CD4-positive, alpha-beta T cell treated with Interleukin-2 at 100 ng/mL for 4 hours (primary cell): ENCODE data around the gene RNF220.

Experiments used
- DNase-seq: peaks from one replicate; pipeline ENCODE4 v3.0.0-alpha.2; 2020; ENCODE audit warnings: low spot score

RNF220 gene

DNA sequence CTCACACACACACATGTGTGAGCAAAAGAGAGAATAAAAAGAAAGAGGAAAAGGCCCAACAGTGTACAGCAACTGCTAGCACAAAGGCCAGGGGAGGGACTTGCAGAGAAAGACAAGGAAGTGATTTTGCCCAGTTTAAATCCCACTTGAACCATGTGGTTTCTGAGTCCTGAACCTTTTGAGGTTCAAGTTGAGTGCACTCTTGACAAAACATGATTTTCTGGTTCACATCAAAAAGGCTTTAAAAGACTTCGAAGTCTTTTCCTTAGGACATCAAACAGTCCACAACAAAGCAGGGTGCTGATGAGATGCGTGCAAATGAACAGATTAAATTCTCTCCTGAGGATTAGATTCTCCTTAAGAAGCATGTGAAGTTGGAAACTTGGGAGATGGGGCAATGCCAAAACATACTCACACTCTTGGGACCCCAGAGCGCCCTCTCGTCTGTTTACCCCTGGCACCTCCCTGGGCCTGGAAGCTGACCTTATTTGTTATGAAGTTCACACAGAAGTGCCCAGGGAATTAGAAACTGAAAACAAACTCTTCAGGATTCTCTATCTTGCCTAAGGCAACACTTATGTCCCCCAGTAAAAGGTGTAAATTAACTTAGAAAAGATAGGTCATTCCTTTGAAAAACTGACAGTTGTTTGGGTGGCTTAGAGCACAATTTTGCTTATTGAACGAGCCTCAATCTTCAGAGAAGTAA, 31.5 kb downstream of the RNF220 start:
- DNase-seq = no peak

DNA sequence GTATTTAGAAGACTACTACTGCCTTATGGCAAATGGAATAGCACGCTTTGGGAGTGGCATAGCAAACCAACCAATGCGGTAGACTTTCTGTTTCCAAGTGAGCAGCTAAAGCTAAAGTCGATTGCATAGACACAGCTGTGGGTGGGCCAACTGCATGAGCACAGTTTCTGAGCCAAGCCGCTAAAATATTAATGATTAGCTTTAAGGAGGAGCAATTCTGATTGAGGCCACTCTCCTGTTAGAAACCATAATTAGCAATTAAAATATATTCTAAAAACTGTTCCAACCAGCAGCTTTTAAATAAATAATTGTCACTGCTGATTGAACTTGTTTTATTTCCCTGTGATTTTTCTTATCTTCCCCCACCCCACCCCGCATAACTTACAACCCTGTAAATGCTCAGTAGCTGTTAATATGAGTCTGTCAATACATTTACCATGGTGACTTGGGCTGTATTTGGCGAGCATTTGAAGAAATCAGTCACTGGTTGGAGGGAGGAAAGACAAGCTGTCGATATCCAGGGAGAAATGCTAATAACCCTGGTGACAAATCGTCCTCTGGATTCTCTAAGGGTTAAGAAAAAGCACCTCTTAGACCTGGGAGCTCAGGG, 32.2 kb downstream of the RNF220 start:
- no peak for DNase-seq

DNA sequence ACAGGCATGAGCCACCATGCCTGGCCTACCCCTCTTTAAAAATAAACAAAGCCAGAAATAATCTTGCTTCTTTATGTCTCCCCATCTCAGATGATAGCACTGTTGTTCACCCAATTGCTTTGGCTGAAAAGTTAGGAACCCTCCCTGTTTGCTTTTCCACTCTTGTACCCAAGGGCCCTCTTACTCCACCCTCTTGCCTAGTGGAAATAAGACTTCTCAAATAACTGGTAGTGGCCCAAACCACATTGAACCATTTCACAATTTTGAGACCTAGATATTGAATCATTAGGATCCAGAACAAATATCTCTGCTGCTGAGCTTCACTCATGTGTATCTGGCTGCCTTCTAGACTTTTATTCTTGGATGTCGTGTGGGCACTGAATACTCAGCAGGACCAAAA, 37.7 kb downstream of the RNF220 start:
- no peak for DNase-seq

- DNase-seq = no peak
These were observed 42.2 kb downstream of the RNF220 start for GRCh38 chr1:44447051-44447810.

DNA sequence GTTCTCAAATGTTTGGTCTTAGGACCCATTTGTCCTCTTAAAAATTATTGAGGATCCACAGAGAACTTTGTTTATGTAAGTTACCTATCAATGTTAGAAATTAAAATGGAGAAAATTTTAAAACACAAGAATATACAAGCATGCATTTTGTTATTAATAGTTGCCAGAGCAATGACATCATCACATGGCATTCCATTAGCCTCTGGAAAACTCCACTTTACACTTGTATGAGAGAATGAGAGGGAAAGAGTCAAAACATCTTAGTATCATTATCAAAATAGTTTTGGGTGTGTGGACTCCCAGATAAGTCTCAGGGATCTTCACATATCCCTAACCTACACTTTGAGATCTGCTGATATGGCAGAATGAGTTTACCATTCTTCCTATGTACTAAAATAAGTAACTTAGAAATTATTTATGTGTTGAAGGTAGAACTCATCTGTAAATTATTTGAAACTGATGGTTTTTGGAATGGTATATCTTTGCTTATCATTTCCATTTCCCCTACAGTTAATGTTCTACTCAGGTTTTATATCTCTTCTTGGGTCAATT, 48.8 kb downstream of the RNF220 start:
- DNase-seq = no peak

DNA sequence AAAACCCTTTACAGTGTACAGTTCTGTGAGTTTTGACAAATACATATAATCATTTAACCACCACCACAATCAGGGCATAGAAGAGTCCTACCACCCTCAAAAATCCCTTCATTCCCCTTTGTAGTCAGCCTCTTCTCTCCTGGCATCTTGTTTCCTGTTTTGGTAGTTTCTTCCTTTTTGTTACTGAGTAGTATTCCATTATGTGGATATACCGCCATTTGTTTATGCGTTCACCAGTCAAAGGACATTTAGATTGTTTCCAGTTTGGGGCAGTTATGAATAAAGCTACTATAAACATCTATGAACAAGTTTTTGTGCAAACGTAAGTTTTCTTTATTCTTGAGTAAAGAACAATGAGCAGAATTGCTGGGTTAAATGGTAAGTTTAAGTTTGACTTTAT, 49.6 kb downstream of the RNF220 start:
- no peak for DNase-seq

DNA sequence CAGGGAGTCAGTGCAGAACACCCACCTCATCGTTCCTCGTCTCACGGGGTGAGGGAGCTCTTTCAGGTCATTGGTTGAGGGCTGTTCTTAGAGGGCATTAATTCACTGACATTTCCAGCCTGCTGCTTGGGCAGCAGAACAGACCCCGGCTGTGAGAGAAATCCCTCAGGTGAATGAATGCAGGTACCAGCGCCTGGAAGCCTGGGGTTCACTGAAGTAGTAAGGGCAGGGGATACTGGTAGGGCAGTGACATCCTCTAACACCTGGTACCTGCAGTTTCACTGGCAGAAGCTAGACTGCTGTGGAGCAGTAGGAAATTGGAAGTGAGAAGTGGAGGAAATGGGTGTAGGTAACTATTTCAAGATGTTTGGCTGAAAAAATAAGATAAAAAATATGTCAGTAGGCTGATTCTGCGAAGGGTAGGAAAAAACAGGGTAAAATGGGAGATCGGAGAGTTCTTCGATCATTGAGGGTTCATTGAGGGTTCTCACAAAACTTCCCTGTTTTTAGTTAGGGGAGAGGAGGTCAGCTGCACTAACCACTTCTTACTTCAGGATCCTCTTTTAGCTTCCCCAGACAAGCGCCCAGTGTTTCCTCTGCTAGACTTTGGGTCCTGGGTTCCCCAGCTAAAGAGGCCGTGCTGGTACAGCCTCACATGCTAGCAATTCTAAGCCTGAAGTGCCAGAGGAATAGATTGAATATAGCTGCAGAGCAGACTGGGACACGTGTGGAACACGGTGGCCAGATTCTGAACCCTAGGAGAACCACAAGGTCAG, 55.2 kb downstream of the RNF220 start:
- no peak for DNase-seq

- DNase-seq = no peak
These were observed 59.3 kb downstream of the RNF220 start for GRCh38 chr1:44464361-44464760.

DNA sequence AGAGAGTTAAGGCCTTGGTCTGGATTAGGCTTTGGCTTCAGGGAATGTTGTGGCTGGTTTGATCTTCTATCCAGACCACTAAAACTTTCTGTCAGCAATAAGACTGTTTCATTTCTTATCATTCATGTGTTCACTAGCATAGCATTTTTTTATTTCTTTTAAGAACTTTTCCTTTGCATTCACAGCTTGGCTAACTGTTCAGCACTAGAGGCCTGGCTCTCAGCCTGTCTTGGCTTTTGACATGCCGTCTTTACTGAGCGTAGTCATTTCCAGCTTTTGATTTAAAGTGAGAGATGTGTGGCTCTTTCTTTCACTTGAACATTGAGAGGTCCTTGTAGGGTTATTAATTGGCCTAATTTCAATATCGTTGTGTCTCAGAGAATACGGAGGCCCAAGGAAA, 62.5 kb downstream of the RNF220 start:
- no peak for DNase-seq

DNA sequence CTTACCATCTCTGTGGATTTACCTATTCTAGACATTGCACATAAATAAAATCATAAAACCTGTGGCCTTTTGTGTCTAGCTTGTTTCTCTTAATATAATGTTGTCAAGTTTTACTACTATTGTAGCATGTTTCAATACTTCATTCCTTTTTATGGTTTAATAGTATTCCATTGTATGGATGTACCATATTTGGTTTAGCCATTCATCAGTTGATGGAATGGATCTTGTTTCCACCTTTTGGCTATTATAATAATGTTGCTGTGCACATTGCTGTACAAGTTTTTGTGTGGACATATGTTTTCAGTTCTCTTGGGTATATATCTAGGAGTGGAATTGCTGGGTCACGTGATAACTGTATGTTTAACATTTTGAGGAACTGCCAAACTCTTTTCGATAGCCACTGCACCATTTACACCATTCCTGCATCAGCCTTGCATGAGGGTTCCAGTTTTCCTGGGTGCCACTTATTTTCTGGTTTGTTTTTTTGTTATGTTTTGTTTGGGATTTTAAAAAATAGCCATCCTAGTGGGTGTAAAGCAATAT, 66.9 kb downstream of the RNF220 start:
- no peak for DNase-seq

DNA sequence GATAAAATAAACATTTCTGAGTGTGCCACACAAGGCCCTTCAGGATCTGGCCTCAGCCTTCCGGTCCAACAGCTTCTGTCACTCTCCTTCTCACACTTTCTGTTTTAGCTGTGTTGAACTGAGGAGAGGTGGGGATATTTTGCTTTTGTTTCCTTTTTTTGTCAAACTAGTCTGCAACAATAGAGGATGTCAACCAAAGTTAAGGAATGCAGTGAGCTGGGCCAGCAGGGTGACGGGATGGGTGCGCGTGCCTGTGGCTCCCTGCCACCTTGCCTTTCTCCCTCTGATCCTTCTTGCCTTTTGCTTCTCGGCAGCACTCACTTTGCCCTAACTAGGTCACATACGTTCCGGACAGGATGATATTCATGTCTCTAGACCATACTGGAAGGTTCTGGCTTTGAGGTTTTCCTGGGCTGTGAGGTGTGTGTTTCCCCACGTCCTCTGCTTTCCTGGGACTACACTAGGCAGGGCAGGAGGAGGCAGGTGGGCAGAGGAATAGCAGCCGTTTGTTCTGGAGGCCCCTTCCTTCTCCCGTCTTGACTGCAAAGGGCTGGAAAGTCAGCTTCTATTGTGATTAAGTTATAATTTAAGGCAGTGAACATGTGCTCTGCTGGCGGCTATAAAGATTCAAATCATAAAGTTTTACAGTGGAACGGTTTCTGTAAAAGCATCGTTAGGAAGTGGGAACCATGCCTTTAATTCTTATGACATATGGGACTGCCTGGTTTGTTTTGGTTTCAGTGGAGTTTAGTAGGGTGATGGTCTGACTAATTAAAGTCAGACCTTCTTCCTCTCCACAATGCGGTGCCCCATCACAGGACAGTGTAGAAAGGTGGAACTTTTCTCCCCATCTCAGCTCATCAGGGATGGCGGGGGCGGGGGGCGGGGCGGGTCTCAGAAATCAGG, 67.8 kb downstream of the RNF220 start:
- DNase-seq = no peak

- DNase-seq = no peak
These were observed 71.8 kb downstream of the RNF220 start for GRCh38 chr1:44476891-44477290.

GRCh38 chr1:44481701-44482100, 76.6 kb downstream of the RNF220 start:
- DNase-seq = no peak

DNA sequence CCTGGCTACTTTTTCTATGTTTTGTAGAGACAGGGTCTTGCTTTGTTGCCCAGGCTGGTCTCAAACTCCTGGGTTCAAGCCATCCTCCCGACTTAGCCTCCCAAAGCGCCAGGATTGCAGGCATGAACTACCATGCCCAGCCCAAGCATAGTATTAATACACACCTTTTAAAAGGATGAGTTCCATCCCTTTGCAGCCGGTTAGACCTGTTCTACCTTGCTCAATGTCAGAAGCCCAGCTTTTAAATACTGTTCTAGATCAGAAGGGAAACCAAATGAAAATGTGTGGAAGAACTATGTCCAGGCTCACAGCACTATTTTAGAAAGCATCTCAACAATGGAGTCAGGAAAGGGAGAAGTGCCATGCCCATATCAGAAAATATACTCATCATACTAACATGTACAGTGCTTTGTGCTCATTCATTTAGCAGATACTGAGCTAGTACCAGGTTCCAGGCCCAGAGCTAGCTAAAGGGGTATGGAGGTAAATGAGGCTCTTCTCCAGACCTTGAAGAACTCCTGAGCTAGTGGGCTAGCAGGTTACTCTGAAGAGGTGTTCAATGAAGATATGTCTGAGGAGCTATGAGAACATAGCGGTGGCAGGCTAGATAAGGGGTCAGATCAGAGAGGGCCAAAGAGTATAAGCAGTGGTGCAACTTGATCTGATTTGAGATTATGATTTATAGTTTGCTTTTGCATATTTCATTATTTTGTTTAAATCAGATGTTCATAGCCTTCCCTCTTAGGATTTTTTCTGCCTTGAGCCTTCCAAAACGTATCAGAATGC, 78.2 kb downstream of the RNF220 start:
- DNase-seq = no peak

DNA sequence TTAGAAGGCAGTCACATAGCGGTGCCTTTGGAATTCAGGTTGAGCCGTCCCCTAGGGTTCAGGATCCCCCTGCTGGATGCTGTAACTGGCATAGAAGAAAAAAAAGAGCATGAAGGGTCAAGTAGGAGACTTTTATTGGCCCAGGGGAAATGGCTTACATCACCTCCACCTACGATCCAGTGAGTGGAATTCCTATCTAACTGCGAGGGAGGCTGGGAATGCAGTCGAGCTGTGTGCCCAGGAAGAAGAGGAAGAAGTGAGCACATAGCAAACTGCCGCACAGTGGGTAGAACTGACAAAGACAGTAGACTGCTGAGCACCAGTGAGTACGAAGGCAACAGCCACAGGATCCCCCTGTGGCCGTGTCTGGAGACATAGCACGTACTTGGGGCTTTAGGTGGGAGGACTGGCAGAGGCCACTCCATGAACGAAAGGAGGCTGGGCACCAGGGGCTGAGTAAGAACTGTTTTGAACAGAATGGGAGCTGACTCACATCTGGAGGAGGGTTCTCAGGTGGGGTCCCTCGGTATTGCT, 79.2 kb downstream of the RNF220 start:
- DNase-seq = no peak

- no peak for DNase-seq
These were observed 80.3 kb downstream of the RNF220 start for GRCh38 chr1:44485229-44485933.

- DNase-seq = no peak
These were observed 80.9 kb downstream of the RNF220 start for GRCh38 chr1:44485934-44486460.

DNA sequence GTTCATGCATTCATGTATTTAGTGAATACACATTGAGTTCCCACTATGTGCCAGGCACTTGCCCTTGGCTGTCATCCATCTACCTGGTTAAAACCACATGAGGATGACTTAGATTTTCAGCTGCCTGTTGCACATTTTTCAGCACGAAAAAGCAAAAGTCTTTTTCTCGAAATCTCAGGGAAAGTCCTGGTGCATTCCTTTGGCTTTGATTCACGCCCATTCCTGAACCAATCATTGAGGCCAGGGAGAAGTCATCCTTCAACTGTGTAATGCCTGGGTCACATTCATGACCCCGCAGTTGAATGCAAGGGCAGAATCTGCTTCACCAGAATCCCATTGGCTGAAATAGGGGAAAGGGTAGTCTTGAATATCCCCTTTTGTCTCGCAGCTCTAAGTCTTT, 84.4 kb downstream of the RNF220 start:
- no peak for DNase-seq
